ENCODE data around the gene PGAM5.

GRCh38 chr12:132730353-132730752 is 19.7 kb downstream of the PGAM5 start:
- no peak for TF ChIP-seq EZH2 (IDR thresholded peaks at IDR 0.05; ENCODE audit: borderline replicate concordance)
- TF ChIP-seq, protein P1, sequence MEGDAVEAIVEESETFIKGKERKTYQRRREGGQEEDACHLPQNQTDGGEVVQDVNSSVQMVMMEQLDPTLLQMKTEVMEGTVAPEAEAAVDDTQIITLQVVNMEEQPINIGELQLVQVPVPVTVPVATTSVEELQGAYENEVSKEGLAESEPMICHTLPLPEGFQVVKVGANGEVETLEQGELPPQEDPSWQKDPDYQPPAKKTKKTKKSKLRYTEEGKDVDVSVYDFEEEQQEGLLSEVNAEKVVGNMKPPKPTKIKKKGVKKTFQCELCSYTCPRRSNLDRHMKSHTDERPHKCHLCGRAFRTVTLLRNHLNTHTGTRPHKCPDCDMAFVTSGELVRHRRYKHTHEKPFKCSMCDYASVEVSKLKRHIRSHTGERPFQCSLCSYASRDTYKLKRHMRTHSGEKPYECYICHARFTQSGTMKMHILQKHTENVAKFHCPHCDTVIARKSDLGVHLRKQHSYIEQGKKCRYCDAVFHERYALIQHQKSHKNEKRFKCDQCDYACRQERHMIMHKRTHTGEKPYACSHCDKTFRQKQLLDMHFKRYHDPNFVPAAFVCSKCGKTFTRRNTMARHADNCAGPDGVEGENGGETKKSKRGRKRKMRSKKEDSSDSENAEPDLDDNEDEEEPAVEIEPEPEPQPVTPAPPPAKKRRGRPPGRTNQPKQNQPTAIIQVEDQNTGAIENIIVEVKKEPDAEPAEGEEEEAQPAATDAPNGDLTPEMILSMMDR (IDR thresholded peaks at IDR 0.05; ENCODE audit: poor library complexity) = no peak
- no peak for TF ChIP-seq EZH2phosphoT487 (IDR thresholded peaks at IDR 0.05; ENCODE audit: low read depth, severe bottlenecking, unreplicated experiment)
